T1000 (cell line): ENCODE data around the gene KLHL25.

Source experiments
- DNase-seq: peaks from one replicate; lab custom pipeline; 2025; ENCODE audit warnings: mixed read lengths; lab: John Stamatoyannopoulos, UW

The KLHL25 gene

GRCh38 chr15:85777250-85778106 is 17.2 kb downstream of the KLHL25 start:
- no peak for DNase-seq

- no peak for DNase-seq
Observed at GRCh38 chr15:85773970-85774369, 20.8 kb downstream of the KLHL25 start.

GRCh38 chr15:85773249-85773648 is 21.5 kb downstream of the KLHL25 start:
- DNase-seq = no peak

GRCh38 chr15:85772668-85773067 is 22.1 kb downstream of the KLHL25 start:
- DNase-seq = no peak

- DNase-seq = no peak
Observed at GRCh38 chr15:85771781-85772445, 22.8 kb downstream of the KLHL25 start.

GRCh38 chr15:85771271-85771670 is 23.5 kb downstream of the KLHL25 start:
- DNase-seq = no peak

GRCh38 chr15:85770096-85771041 is 24.4 kb downstream of the KLHL25 start:
- DNase-seq = no peak

- DNase-seq = no peak
Observed at GRCh38 chr15:85769182-85769900, 25.4 kb downstream of the KLHL25 start.

- no peak for DNase-seq
Observed at GRCh38 chr15:85768595-85769168, 26.0 kb downstream of the KLHL25 start.

- DNase-seq = no peak
Observed at GRCh38 chr15:85767785-85768529, 26.8 kb downstream of the KLHL25 start.

GRCh38 chr15:85766001-85766831 is 28.5 kb downstream of the KLHL25 start:
- no peak for DNase-seq

- no peak for DNase-seq
Observed at GRCh38 chr15:85764649-85765277, 30.0 kb downstream of the KLHL25 start.

GRCh38 chr15:85763673-85764633 is 30.8 kb downstream of the KLHL25 start:
- no peak for DNase-seq

GRCh38 chr15:85763157-85763556 is 31.6 kb downstream of the KLHL25 start:
- no peak for DNase-seq

- DNase-seq = no peak
Observed at GRCh38 chr15:85762756-85763127, 32.0 kb downstream of the KLHL25 start.

GRCh38 chr15:85762039-85762755 is 32.5 kb downstream of the KLHL25 start:
- no peak for DNase-seq

- no peak for DNase-seq
Observed at GRCh38 chr15:85761635-85762034, 33.1 kb downstream of the KLHL25 start.
